A673 (cell line): Measurements from ENCODE around the gene ERAP2. TPM values are rescaled to one million over a fixed set of nuclear protein-coding genes. Genes with fewer than 3 reads are reported as not detected.

Experiments
- BruUV-seq: library from RNA; stranded (reverse); fragments of 400-500 nt; replicated peaks from 2 replicates; lab custom pipeline; 2021; lab: Mats Ljungman, UMichigan
- CTCF ChIA-PET: fragments of 300-600 bp; sonication (Branson Sonifier 250); formaldehyde crosslinking; loops from one replicate; lab custom pipeline; 2022; ENCODE audit warnings: antibody characterized with exemption; lab: Charles Lee
- POLR2A ChIA-PET: fragments of 300-600 bp; sonication (Branson Sonifier 250); formaldehyde crosslinking; loops from one replicate; lab custom pipeline; 2022; ENCODE audit warnings: antibody characterized with exemption; ENCODE audit not compliant: low non-redundant PET; lab: Charles Lee
- DNase-seq: peaks from one replicate; pipeline ENCODE4 v3.0.0-alpha.2; 2015; ENCODE audit warnings: low spot score
- H3K27ac ChIP-seq: fragments of 200-600 bp; sonication (generic); 2 replicates; pipeline ENCODE4 v1.5.1; 2016; ENCODE audit warnings: mixed run types, low read depth, mild to moderate bottlenecking, mixed read lengths, antibody characterized with exemption, low read length; ENCODE audit not compliant: poor library complexity, severe bottlenecking
- H3K27me3 ChIP-seq: fragments of 200-600 bp; sonication (generic); replicated peaks from 2 replicates; pipeline ENCODE4 v1.6.1; 2017; ENCODE audit warnings: mixed run types, low read depth, mild to moderate bottlenecking, mixed read lengths, antibody characterized with exemption, low read length; ENCODE audit not compliant: insufficient read depth, poor library complexity
- H3K36me3 ChIP-seq: fragments of 200-600 bp; sonication (generic); 2 replicates; pipeline ENCODE4 v1.6.1; 2016; ENCODE audit warnings: mixed run types, mild to moderate bottlenecking, mixed read lengths, antibody characterized with exemption, low read length; ENCODE audit not compliant: insufficient read depth, poor library complexity, severe bottlenecking
- H3K4me1 ChIP-seq: fragments of 200-600 bp; sonication (generic); 2 replicates; pipeline ENCODE4 v1.6.1; 2017; ENCODE audit warnings: mixed run types, mild to moderate bottlenecking, mixed read lengths, antibody characterized with exemption, low read length; ENCODE audit not compliant: insufficient read depth, poor library complexity, severe bottlenecking
- H3K4me3 ChIP-seq: fragments of 200-600 bp; sonication (generic); 2 replicates; pipeline ENCODE4 v1.5.1; 2016; ENCODE audit warnings: low read depth, mixed run types, mild to moderate bottlenecking, mixed read lengths, low read length; ENCODE audit not compliant: poor library complexity, severe bottlenecking
- H3K9me3 ChIP-seq: fragments of 200-600 bp; sonication (generic); 2 replicates; pipeline ENCODE4 v1.6.1; 2016; ENCODE audit warnings: mixed run types, low read depth, mild to moderate bottlenecking, mixed read lengths, antibody characterized with exemption, low read length; ENCODE audit not compliant: poor library complexity, severe bottlenecking
- EZH2 ChIP-seq: fragments of 200-600 bp; sonication (generic); IDR thresholded peaks from 2 replicates; pipeline ENCODE4 v1.6.1; 2017; ENCODE audit warnings: borderline replicate concordance, low read depth, mild to moderate bottlenecking, mixed read lengths, antibody characterized with exemption, low read length; ENCODE audit not compliant: poor library complexity, severe bottlenecking
- intact Hi-C: fragments of 100-400 bp; cut with micrococcal nuclease; formaldehyde crosslinking; loops from one replicate; pipeline ENCODE4 v1.10.0; 2022; ENCODE audit not compliant: unreplicated experiment
- total RNA-seq: library from RNA; stranded (reverse); gene quantifications from 2 replicates; pipeline ENCODE4 v1.2.3, GENCODE V29; 2021
- TF ChIP-seq, protein P1 (sequence below): fragments of 300-800, 200-600 bp; sonication (generic); conservative IDR thresholded peaks from 2 replicates; pipeline ENCODE4 v1.5.1; 2017; ENCODE audit warnings: low read depth, mild to moderate bottlenecking, antibody characterized with exemption, low read length, moderate library complexity, mixed read lengths

Gene ERAP2
- total RNA-seq, 1 experiment from 2014 or later, result 2.6 TPM

DNA sequence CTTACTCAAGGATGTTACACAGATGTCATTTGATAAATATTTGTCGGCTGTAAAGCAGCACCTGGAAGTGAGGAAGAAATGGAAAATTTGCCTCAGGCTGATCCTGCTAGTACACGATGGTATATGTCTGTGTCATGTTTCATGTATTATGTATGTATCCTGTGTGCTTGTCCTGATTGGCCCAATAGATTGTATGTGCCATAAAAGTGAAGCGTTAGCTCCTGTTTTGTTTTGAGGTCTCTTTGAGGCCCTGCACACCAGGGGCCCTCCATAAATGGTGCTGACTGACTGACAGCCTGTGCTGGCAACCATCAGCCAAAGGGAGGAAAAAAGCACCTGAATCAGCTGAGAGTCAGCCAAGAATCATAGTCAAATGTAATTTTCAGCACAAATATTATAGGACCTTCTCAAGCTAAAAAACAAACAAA, 47.7 kb downstream of the ERAP2 start:
- no peak for DNase-seq
- no TSS peak for BruUV-seq
- POLR2A ChIA-PET, result interaction anchor here (0.5 kb wide), 1 partner anchor 21 kb away, joined by 3 read pairs; no protein-coding TSS in a partner anchor
- no peak overlapping the region for H3K4me3 ChIP-seq
- no peaks in the 10 kb centered on the region for H3K36me3 ChIP-seq
- CTCF ChIA-PET, result interaction anchor here (0.7 kb wide), 1 partner anchor 211 kb away, joined by 5 read pairs; no protein-coding TSS in a partner anchor
- no peaks in the 10 kb centered on the region for H3K9me3 ChIP-seq
- intact Hi-C loops, result no loop called here
- H3K27me3 ChIP-seq, result no peaks in the 10 kb centered on the region
- H3K4me1 ChIP-seq, result no peaks in the 10 kb centered on the region
- H3K27ac ChIP-seq, result no peak overlapping the region
- TF ChIP-seq EZH2, result no peak
- TF ChIP-seq, protein P1, sequence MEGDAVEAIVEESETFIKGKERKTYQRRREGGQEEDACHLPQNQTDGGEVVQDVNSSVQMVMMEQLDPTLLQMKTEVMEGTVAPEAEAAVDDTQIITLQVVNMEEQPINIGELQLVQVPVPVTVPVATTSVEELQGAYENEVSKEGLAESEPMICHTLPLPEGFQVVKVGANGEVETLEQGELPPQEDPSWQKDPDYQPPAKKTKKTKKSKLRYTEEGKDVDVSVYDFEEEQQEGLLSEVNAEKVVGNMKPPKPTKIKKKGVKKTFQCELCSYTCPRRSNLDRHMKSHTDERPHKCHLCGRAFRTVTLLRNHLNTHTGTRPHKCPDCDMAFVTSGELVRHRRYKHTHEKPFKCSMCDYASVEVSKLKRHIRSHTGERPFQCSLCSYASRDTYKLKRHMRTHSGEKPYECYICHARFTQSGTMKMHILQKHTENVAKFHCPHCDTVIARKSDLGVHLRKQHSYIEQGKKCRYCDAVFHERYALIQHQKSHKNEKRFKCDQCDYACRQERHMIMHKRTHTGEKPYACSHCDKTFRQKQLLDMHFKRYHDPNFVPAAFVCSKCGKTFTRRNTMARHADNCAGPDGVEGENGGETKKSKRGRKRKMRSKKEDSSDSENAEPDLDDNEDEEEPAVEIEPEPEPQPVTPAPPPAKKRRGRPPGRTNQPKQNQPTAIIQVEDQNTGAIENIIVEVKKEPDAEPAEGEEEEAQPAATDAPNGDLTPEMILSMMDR, result no peak

DNA sequence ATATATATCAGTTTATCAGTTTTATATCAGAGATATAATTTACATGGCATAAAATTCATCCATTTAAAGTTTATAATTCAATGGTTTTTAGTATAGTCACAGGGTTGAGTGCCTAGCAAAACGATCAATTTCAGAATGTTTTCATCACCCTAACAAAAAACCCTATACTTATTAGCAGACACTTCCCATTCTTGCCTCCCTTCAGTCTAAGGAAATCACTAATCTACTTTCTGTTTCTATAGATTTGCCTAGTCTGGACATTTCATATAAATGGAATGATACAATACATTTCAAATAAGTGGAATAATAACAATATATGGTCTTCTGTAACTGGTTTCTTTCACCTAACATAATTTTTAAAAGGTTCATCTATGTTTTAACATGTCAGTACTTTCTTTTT, 50.0 kb downstream of the ERAP2 start:
- Histone ChIP-seq H3K27ac (no peak overlapping the region), H3K9me3 (no peaks in the 10 kb centered on the region), H3K4me1 (no peaks in the 10 kb centered on the region), H3K36me3 (no peaks in the 10 kb centered on the region), H3K4me3 (no peak overlapping the region), H3K27me3 (no peaks in the 10 kb centered on the region)
- ChIA-PET POLR2A (no interaction called here), CTCF (no interaction called here)
- intact Hi-C loops, result no loop called here
- TF ChIP-seq, protein P1, result no peak
- TF ChIP-seq EZH2, result no peak
- no peak for DNase-seq
- BruUV-seq, result no TSS peak

DNA sequence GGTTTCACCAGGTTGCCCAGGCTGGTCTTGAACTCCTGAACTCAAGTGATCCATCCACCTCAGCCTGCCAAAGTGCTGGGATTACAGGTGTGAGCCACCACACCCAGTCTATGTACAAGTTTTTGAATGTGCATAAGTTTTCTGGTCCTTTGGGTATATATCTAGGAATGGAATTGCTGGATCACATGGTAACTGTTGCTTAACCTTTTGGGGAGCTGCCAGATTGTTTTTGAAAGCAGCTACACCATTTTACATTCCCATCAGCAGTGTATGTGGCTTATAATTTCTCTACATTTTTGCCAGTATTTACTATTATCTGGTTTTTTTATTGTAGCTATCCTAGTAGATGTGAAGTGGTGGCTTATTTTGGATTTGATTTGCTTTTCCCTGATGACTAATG, 50.7 kb downstream of the ERAP2 start:
- intact Hi-C loops, result no loop called here
- Histone ChIP-seq H3K4me1 (peaks cover 1% of the 10 kb centered on the region), H3K9me3 (no peaks in the 10 kb centered on the region), H3K4me3 (no peak overlapping the region), H3K27ac (no peak overlapping the region), H3K27me3 (no peaks in the 10 kb centered on the region), H3K36me3 (no peaks in the 10 kb centered on the region)
- no peak for DNase-seq
- POLR2A ChIA-PET, result no interaction called here
- TF ChIP-seq, protein P1, result no peak
- no peak for TF ChIP-seq EZH2
- no TSS peak for BruUV-seq
- CTCF ChIA-PET, result interaction anchor here (0.5 kb wide), 1 partner anchor 232 kb away, joined by 5 read pairs; no protein-coding TSS in a partner anchor
